Subcutaneous abdominal adipose tissue (tissue), 5 donors: ENCODE measurements around the gene KRTAP10-7.

Experiments used
- H3K27ac ChIP-seq: one replicate; pipeline ENCODE4 v1.7.0; 2013; ENCODE audit warnings: low read depth, mild to moderate bottlenecking, inconsistent platforms, low read length, moderate library complexity
- H3K27me3 ChIP-seq, 5 donors: one replicate each; pipeline ENCODE4 v1.7.0; 2013; ENCODE audit warnings: low read length in 5 of 5, inconsistent platforms in 1 of 5; ENCODE audit not compliant: control insufficient read depth in 5 of 5, insufficient read depth in 4 of 5
- H3K36me3 ChIP-seq, 5 donors: one replicate each; pipeline ENCODE4 v1.7.0; 2013; ENCODE audit warnings: low read length in 5 of 5; ENCODE audit not compliant: control insufficient read depth in 5 of 5, insufficient read depth in 5 of 5
- H3K4me1 ChIP-seq, 5 donors: one replicate each; pipeline ENCODE4 v1.7.0; 2013; ENCODE audit warnings: low read length in 5 of 5, mild to moderate bottlenecking in 3 of 5, moderate library complexity in 1 of 5; ENCODE audit not compliant: control insufficient read depth in 5 of 5, insufficient read depth in 5 of 5
- H3K4me3 ChIP-seq, 5 donors: one replicate each; pipeline ENCODE4 v1.7.0; 2013; ENCODE audit warnings: low read length in 5 of 5, low read depth in 1 of 5
- H3K9ac ChIP-seq, 5 donors: one replicate each; pipeline ENCODE4 v1.7.0; 2013; ENCODE audit warnings: low read length in 5 of 5, mild to moderate bottlenecking in 4 of 5, moderate library complexity in 3 of 5
- H3K9me3 ChIP-seq, 5 donors: one replicate each; pipeline ENCODE4 v1.7.0; 2013; ENCODE audit warnings: low read length in 5 of 5; ENCODE audit not compliant: control insufficient read depth in 5 of 5
- donor health status: healthy.
- donor health status: healthy.
- donor health status: healthy.
- donor health status: healthy.
- donor health status: healthy.

KRTAP10-7 gene

DNA sequence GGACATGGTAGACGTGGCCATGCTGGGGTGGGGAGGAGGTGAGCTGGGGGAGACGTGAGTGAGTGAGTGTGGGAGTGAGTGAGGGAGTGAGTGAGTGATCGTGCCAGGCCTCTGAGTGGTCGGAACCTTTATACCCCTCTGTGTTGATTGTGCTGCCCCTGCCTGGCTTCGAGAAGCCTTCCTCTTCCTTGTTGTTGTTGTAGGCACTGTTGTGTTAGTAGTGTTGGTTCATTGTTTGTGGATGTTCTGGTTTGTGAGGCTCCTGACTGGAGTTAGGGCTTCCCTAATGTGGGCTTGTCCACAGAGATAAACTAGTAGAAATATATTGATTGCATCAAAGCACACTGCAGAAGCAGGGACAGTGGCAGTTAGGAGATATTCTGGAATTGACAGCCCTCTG is 41.7 kb upstream of the KRTAP10-7 start, which contains the start of gene KRTAP10-3:
KRTAP10-3 (minus strand) TSS at position 101 of the 400 bp plus-strand sequence; CDS start at position 21, 80 bp downstream.
- Histone ChIP-seq H3K4me3 (no peak within 1 kb of the TSS), H3K27ac (no peak within 1 kb of the TSS), H3K27me3 (peaks cover 10 to 34% (median 27%) of the 10 kb centered on the region in 5 donors)

DNA sequence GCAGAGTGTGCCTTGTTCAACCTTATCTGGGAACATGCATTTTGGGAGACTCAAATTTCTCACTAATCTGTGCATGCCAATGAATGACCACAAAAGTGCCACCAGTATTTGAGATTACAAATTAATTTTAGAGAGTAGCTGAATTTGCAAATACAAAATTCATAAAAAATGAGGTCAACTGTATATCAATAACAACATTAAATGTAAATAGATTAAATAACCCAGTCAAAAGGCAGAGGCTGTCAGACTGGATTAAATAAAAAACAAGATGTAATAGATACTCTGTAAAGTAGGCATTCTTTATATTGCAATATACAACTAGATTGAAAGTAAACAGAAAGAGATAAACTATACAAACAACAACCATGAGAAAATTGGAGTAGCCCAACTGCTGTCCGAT is 36.3 kb upstream of the KRTAP10-7 start:
- Histone ChIP-seq H3K9ac (no peak overlapping the region), H3K27ac (no peak overlapping the region), H3K4me1 (no peaks in the 10 kb centered on the region)

More for the DNA sequence above, 41.7 kb upstream of the KRTAP10-7 start, which contains the start of gene KRTAP10-3:
- no peaks in the 10 kb centered on the region for H3K36me3 ChIP-seq
- peaks cover 0 to 7% (median 3%) of the 10 kb centered on the region in 5 donors for H3K9me3 ChIP-seq
- H3K9ac ChIP-seq: no peak within 1 kb of the TSS
- H3K4me1 ChIP-seq: no peaks in the 10 kb centered on the region

DNA sequence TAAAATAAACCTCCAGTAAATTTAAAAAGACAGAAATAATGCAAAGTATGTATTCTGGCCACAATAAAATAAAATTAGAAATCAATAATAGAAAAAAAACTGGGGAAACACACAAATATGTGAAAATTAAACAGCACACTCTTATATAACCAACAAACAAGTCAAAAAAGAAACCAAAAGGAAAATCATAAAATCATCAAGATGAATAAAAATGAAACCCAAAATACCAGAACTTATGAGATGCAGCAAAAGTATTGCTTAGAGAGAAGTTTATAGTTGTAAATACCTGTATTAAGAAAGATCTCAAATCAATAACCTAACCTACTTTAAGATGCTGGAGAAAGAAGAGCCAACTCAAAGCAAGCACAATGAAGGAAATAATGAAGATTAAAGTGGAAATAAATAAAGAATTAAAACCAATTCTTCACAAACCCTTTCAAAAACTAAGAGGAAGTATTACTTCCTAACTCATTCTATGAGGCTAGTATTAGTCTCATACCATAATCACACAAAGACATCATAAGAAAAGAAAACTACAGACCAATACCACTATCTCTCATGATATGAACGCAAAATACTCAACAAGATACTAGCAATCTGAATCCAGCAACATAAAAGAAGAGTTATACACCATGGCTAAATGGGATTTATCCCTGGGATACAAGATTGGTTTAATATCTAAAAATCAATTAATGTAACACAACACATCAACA is 35.4 kb upstream of the KRTAP10-7 start:
- Histone ChIP-seq H3K4me1 (no peaks in the 10 kb centered on the region), H3K9me3 (peaks cover 0 to 7% (median 0%) of the 10 kb centered on the region in 5 donors), H3K9ac (no peak overlapping the region), H3K27ac (no peak overlapping the region), H3K36me3 (no peaks in the 10 kb centered on the region), H3K27me3 (peaks cover 0 to 14% (median 8%) of the 10 kb centered on the region in 5 donors), H3K4me3 (no peak overlapping the region)

More for the DNA sequence above, 36.3 kb upstream of the KRTAP10-7 start:
- no peak overlapping the region for H3K4me3 ChIP-seq
- peaks cover 0 to 11% (median 8%) of the 10 kb centered on the region in 5 donors for H3K27me3 ChIP-seq
- H3K9me3 ChIP-seq: peaks cover 0 to 7% (median 0%) of the 10 kb centered on the region in 5 donors
- no peaks in the 10 kb centered on the region for H3K36me3 ChIP-seq

DNA sequence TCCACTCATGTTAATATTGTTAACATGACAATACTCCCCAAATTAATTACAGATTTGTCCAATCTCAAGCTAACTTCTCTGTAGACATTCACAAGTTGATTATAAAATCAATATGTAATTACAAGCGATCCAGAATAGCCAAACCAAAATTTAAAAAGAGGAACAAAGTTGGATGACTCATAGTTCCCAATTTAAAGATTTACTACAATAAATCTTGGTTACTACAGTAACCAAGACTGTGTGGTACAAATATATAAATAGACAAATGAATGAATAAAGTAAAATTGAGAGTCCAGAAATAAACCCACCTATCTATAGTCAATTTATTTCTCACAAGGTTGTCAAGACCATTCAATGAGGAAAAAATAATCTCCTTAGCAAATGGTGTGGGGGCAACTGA is 34.0 kb upstream of the KRTAP10-7 start:
- no peak overlapping the region for H3K27ac ChIP-seq
- H3K9ac ChIP-seq: no peak overlapping the region
- peaks cover 0 to 13% (median 6%) of the 10 kb centered on the region in 5 donors for H3K9me3 ChIP-seq
- no peaks in the 10 kb centered on the region for H3K36me3 ChIP-seq
- H3K4me3 ChIP-seq: no peak overlapping the region
- peaks cover 0 to 18% (median 8%) of the 10 kb centered on the region in 5 donors for H3K27me3 ChIP-seq
- no peaks in the 10 kb centered on the region for H3K4me1 ChIP-seq

DNA sequence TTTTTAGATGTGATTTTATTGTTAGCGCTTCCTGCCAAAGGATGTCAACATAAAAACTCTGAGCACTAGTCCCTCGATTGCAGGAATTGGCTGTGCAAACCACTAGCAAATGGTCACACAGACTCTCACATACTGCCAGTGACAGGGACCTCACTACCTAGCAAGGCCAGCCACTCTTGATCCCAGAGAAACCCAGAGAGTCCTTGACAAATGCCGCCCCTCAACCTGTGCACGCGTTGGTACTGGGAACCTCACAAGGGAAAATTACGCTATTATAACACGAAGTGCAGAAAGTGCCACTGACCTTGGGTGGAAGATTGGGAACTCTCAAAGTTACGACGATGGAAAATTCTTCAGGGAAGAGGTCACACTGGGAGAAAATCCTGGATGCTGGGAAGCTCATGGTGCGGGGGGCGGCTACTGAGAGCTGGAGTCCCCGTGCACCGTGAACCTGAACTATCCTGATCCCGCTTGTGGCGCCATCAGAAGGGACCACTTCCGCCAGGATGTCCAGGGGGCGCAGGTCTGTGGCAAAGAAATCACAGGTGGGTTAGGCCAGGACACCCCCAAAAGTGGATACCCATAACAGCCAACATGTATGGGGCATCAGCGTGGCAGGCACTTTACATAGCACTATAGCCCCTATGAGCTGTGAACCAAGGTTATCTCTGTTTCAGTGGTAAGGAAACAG is 32.8 kb upstream of the KRTAP10-7 start:
- Histone ChIP-seq H3K9ac (no peak overlapping the region), H3K27me3 (peaks cover 0 to 18% (median 8%) of the 10 kb centered on the region in 5 donors), H3K27ac (no peak overlapping the region), H3K36me3 (no peaks in the 10 kb centered on the region), H3K4me1 (no peaks in the 10 kb centered on the region), H3K9me3 (peaks cover 0 to 17% (median 11%) of the 10 kb centered on the region in 5 donors), H3K4me3 (no peak overlapping the region)

DNA sequence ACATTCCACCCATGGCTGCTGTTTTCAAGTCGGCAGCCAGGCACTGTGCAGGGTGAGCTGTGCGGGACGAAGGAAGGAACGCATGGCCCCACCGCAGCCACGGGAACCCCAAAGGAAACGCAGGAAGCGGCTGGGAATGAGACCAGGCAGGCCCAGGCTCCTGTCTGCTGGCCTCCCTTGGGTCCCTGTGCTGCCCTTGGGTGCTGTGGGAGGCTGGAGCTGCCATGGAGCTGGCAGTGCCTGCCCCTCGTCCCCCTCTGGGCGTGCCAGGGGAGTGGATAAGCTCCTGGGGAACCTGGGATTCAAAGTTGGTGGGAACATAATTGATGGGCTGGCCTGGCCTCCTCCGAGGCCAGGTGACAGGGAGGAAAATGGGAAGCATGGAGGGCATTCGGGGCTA is 32.1 kb upstream of the KRTAP10-7 start:
- Histone ChIP-seq H3K27me3 (peaks cover 0 to 21% (median 8%) of the 10 kb centered on the region in 5 donors), H3K27ac (no peak overlapping the region), H3K36me3 (no peaks in the 10 kb centered on the region)

DNA sequence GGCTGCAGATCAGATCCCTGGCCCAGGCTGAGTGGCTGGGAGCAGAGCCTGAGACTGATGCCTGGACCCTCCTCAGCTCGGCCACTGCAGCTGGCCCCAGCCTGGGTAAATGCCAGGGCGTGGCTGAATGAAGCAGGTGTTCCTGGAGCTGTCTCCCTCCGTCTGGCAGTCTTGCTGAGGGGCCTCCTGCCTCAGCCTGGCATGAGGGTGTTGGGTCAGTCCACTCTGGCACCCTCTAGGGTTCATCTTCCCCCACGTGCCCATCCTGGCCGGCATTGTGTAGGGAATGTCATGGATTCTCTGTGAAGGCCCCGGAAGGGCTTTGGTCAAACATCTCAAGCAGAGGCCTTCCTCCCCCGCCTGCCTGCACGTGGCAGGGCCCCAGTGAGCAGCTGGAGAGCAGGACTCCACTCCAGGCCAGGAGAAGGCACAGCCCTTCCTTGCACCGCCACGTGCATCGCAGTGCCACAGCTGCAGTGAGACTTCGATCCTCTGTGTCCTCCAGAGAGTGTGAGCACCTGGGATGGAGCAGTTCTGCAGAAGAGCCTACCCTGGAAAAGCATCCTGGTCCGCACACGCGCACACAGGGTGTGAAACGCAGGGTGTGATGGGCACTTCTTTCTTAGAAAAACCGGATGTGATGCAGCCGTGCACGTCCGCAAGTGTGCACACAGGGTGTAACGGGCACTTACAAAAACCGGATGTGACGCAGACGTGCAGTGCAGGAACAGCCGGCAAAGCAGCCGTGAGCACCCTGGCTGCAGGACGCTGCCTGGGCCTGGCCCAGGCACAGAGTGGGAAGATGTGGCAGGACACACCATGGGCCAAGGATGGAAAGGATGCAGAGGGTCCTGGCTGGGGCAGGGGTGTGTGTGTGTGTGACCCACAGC is 31.5 kb upstream of the KRTAP10-7 start:
- peaks cover 0 to 17% (median 8%) of the 10 kb centered on the region in 5 donors for H3K9me3 ChIP-seq
- no peak overlapping the region for H3K27ac ChIP-seq
- no peak overlapping the region for H3K9ac ChIP-seq
- no peaks in the 10 kb centered on the region for H3K4me1 ChIP-seq
- peaks cover 0 to 24% (median 8%) of the 10 kb centered on the region in 5 donors for H3K27me3 ChIP-seq
- no peaks in the 10 kb centered on the region for H3K36me3 ChIP-seq
- no peak overlapping the region for H3K4me3 ChIP-seq

More for the DNA sequence above, 32.1 kb upstream of the KRTAP10-7 start:
- Histone ChIP-seq H3K9me3 (peaks cover 0 to 17% (median 11%) of the 10 kb centered on the region in 5 donors), H3K9ac (no peak overlapping the region), H3K4me3 (no peak overlapping the region), H3K4me1 (no peaks in the 10 kb centered on the region)

DNA sequence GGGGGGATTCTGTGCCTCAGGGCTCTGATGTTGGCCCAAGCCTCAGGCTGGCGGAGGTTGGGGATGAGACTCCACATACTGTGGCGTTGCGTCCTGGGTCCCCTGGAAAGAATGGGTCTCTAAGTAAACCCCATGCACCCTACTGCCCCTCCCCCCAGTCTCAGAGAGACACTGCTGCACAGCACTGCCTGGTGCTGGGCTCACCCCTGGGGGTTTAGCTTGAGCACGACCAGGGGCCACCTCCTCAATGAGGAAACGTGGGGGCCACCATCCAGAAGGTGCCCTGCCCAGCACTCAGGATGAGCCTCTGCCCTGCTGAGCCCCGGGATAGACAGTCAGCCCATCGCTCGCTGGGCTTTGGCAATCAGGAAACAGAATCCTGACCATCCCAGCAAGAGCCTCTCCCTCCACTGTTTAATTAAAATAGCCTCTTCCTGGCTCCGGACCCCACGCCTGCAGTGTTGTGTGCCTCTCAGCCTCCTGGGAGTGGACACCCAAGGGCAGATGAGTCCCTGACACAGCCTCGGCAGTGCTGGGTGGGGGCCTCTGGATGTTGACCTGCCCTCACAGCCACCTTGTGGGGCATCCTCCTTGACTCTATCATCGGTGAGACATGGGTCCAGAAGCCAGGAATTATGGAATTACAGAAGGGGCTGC is 30.4 kb upstream of the KRTAP10-7 start:
- Histone ChIP-seq H3K9ac (no peak overlapping the region), H3K4me3 (no peak overlapping the region), H3K27me3 (peaks cover 5 to 24% (median 8%) of the 10 kb centered on the region in 5 donors), H3K4me1 (peaks cover 0 to 4% (median 0%) of the 10 kb centered on the region in 5 donors), H3K27ac (no peak overlapping the region), H3K36me3 (no peaks in the 10 kb centered on the region), H3K9me3 (peaks cover 0 to 17% (median 8%) of the 10 kb centered on the region in 5 donors)

DNA sequence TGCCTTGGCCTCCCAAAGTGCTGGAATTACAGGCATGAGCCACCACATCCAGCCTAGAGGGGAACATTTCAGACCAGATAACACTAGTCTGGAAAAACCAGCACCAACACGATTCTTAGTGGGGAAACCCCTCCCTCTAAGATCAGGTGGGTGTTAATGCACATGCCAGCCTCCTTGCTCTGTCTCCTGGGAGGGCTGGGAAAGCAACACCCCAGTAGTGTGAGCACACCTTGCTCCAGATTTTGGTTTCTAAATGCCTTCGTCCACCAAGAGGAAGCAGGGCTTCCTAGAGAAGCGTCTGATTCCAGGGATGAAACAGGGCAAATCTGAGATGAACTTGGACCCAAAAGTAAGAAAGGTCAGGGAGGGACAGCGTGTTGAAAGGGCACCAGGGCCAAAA is 29.1 kb upstream of the KRTAP10-7 start:
- Histone ChIP-seq H3K36me3 (no peaks in the 10 kb centered on the region), H3K27me3 (peaks cover 5 to 24% (median 8%) of the 10 kb centered on the region in 5 donors), H3K27ac (no peak overlapping the region), H3K9me3 (peaks cover 0 to 25% (median 11%) of the 10 kb centered on the region in 5 donors), H3K4me3 (no peak overlapping the region), H3K4me1 (peaks cover 0 to 4% (median 0%) of the 10 kb centered on the region in 5 donors), H3K9ac (no peak overlapping the region)
